ENCODE measurements around the gene SF3B2.
"Not testable (repeated sequence)": the region's sequence is repeated elsewhere in the genome, so short reads cannot be mapped to it uniquely, and the experiment has no call there.

The SF3B2 gene, protein sequence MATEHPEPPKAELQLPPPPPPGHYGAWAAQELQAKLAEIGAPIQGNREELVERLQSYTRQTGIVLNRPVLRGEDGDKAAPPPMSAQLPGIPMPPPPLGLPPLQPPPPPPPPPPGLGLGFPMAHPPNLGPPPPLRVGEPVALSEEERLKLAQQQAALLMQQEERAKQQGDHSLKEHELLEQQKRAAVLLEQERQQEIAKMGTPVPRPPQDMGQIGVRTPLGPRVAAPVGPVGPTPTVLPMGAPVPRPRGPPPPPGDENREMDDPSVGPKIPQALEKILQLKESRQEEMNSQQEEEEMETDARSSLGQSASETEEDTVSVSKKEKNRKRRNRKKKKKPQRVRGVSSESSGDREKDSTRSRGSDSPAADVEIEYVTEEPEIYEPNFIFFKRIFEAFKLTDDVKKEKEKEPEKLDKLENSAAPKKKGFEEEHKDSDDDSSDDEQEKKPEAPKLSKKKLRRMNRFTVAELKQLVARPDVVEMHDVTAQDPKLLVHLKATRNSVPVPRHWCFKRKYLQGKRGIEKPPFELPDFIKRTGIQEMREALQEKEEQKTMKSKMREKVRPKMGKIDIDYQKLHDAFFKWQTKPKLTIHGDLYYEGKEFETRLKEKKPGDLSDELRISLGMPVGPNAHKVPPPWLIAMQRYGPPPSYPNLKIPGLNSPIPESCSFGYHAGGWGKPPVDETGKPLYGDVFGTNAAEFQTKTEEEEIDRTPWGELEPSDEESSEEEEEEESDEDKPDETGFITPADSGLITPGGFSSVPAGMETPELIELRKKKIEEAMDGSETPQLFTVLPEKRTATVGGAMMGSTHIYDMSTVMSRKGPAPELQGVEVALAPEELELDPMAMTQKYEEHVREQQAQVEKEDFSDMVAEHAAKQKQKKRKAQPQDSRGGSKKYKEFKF

GRCh38 chr11:66051766-66052663 is at the start of gene SF3B2:
Gene SF3B2 (plus strand): TSS chr11:66052364. CDS start chr11:66052385, 21 bp downstream.
- peak; percentile 97 for DNase-seq

DNA sequence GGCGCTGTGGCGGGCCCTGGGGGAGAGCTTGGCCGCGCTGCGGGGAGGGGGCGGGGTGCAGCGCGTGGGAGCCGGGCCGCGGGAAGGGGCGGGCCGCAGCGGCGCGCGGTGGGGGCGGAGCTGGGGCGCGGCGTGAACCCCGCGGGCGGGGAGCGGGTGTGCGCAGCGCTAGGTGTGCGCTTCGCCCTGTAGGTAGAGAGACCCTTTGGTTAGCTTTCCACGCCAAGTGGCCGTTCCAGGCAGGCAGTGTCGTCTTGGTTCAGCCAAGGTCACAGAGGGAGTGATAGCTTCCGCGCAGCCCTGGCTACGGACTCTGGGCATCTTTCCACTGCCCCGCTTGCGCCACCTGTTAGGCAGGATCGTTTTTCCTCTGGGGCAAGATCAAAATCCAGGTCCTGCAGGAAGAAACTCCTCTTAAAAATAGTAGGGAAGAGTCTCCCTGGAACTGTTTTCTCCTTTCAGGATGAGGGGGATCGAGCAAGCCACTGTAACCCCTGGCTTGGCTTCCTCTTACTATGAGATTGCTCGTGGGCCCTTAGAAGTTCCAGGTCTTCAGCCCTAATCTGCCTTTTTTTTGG is 49.4 kb upstream of the SF3B2 start:
- no peak for DNase-seq

DNA sequence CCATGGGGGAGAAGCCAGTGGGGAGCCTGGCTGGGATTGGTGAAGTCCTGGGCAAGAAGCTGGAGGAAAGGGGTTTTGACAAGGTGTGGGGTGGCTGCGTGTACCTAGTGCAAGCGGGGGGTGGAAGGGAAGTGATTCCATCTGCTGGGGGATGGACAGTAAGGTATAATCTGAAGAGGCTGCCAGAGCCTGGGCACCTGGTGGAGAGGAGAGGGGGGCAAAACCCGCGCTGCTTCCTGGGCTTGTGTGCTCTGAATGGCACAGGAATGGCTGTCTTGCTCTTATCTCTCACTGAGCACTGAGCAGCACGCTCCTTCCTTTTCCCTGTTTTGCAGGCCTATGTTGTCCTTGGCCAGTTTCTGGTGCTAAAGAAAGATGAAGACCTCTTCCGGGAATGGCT is 48.9 kb upstream of the SF3B2 start:
- no peak for DNase-seq

GRCh38 chr11:66004186-66004585 is 48.0 kb upstream of the SF3B2 start:
- DNase-seq = no peak

DNA sequence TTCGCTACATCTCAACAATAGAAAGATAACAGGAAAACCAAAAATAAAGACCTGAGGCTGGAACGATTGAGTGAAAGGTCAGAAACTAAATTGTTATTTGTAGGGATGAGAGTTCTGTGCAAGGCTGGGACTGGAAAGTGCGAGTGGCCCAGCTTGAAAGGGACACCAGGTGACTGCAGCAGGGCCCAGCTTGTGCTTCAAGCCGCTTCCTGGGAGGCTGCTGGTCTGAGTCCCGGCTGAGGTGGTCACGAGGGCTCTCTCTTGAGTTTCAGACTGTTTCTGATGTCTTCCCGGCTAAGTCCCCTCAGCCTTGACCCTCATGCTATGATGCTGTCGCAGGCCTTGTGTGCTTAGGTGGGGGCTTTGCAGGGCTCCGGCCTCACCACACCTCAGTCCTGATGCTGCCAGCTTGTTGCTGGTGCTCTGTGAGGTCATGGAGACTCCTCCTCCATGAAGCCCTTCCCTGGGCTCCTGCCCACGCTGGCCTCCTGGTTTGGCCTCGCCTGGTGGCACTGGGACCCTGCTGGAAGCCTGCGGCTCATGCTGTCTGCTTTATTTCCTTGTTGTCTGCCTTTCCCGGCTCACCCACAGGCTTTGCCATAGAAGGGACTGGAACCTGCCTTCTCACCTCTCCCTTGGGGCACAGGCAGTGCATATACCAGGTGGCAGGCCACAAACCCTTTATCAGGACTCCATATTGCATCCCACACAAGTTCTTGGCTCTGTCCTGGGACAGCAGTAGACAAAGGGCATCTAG is 45.9 kb upstream of the SF3B2 start:
- DNase-seq = no peak

GRCh38 chr11:66006891-66007176 is 45.3 kb upstream of the SF3B2 start:
- DNase-seq = no peak

DNA sequence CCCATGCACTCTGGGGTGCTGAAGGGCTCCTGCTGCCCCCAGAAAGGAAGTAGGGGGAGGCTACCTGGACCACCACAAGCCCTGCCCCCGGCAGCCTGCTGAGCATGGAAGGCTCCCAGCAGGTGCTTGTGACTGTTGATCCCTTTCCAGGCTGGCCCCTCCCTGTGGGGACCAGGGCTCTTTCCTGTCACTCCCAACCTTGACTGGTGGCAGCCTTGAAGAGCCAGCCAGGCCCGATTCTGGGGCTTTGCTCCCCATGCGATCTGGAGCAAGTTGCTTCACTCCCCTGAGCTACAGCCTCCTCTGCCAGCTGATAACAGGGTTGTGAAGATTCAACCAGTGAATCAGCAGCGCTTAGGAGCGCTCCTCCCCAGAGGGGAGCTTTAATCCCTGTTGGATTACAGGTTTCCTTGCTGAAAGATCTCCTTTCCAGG is 44.9 kb upstream of the SF3B2 start:
- no peak for DNase-seq

GRCh38 chr11:66008095-66008467 is 44.1 kb upstream of the SF3B2 start:
- no peak for DNase-seq

DNA sequence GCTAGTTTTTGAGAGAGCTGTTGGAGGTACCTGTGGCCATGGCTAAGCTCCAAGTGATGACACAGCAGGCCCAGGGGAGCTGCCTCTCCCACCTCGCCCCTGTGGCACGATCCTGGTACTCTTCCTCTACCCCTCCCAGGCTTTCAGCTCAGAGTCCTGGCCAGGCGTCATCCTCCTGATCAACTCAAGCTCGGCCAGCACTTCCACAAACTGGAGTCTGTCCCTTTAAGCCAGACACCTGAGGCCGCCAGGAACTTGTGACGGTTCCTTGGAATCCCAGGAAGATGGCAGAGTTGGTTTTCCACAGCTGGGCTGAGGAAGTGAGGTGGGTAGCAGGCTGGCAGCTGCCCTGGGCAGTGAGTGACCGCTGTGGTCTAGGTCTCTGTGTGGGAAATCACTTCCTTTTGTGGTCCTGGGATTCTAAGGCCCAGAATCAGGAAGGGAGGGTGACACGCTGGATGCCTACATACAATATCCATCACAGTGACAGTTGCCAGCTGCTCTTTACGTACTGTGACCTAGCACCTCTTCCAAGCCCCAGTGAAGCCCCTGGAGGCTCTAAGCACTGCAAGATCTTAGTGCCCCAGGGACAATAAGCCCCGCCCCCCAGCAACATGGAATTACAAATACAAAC is 43.6 kb upstream of the SF3B2 start:
- DNase-seq = no peak

DNA sequence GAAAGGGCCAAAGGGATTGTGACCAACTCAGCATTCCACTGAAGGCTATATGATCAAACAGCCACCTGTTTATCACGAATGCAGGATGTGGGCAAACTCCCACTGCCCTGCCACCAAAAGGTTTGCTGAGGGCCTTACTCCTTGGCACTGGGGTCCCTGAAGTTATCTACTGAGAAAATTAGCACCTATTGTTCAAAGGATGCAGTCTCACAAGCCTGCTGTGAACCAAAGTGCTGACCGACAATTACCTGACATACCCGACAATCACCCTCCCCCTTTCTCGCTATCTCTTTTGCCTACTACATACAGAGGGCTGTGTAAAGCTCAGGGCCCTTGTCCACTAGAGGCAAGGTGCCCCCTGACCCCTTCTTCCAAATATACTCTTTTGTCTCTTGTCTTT is 42.1 kb upstream of the SF3B2 start:
- DNase-seq = not testable (repeated sequence)

DNA sequence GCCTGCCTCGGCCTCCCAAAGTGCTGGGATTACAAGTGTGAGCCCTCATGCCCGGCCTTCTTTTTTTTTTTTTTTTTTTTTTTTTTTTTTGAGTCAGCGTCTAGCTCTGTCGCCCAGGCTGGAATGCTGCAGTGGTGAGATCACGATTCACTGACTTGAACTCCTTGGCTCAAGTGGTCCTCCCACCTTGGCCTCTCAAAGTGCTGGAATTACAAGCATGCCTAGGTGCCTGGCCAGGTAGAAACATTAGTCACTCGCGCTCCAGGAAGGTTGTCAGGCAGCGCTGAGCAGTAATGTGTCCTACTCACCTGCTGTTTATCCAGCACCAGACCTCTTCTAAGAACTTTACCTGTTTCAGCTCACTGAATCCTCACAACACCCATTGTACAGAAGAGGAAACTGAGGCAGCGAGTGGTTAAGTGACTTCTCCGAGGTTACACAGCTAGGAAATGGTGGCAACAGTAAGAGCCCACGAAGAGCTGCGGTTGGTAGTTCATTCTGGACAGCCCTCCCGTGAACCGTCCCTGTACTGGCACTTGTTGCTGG is 40.9 kb upstream of the SF3B2 start:
- DNase-seq = no peak

GRCh38 chr11:66011785-66012303 is 40.3 kb upstream of the SF3B2 start, which contains the start of gene CST6:
Gene CST6 (plus strand): TSS chr11:66012008. CDS start chr11:66012045, 37 bp downstream.
- DNase-seq = no peak

DNA sequence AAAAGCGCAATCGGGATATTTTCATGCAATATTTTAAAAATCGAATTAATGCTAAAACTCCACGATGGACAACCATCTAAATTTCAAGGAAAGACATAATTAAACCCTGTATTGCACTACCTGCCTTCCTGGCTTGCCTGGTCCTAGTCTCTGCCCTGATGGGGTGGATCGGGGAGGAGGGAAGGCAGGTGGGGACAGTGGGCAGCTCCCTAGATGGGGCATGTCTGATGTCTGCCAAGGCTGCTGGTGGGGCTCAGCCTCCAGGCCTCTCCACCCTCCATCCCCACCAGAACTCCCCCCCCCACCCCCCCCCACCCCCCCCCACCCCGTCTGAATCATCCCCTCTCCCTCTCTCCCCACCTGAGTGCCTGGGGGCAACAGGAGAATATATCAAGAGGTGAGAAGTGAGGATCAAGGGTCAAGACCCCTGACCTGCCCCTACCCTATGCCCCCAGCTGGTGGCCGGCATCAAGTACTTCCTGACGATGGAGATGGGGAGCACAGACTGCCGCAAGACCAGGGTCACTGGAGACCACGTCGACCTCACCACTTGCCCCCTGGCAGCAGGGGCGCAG is 39.7 kb upstream of the SF3B2 start:
- DNase-seq = no peak

- peak in 1 of 2 donors; percentile 42 for DNase-seq
Measured at GRCh38 chr11:66012946-66013761, 39.0 kb upstream of the SF3B2 start.

DNA sequence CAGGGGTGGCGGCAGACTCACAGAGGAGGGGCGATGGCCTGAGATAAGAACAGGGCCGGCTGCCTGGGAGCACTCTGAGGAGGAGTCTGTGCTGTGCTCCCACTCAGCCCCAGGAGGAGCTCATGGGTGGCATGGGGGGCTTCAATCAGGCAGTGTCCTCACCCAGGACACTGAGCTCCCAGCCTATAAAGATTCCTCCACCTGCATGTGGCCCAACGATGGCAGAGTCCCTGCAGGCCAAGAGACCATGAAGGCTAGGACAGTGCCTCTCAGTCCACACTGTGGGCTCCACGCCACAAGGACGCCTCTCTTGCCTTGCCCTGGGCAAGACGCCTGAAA is 38.4 kb upstream of the SF3B2 start:
- DNase-seq = no peak

DNA sequence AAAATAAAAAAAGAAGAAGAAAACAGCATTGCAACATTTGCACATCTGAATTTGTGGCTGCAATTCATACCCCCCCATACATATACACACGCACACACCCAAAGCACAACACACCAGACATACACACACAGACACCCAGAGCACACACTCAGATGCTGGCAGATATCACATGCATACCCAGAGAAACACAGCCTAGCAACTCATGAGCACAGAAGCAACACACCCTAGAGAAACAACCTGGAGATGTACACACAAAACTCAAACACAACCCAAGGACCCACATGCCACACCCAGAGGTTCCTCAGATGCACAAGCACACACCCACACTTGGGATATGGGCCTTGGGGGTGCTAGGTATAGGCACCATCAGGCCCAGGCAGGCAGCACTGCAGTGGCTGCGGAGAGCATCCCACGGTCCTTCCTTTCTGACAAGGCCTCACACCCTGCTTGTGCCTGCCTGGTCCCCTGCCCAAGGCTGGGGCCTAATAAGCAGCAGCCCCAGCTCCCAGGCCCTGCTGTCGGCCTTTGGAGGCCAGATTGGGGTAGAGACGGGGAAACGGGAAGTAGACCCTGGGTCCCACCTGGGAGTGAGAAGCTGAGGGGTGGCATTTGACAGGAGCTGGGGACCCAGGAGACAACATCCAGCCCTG is 37.2 kb upstream of the SF3B2 start:
- no peak for DNase-seq

GRCh38 chr11:66015454-66015881 is 36.7 kb upstream of the SF3B2 start:
- DNase-seq = no peak

DNA sequence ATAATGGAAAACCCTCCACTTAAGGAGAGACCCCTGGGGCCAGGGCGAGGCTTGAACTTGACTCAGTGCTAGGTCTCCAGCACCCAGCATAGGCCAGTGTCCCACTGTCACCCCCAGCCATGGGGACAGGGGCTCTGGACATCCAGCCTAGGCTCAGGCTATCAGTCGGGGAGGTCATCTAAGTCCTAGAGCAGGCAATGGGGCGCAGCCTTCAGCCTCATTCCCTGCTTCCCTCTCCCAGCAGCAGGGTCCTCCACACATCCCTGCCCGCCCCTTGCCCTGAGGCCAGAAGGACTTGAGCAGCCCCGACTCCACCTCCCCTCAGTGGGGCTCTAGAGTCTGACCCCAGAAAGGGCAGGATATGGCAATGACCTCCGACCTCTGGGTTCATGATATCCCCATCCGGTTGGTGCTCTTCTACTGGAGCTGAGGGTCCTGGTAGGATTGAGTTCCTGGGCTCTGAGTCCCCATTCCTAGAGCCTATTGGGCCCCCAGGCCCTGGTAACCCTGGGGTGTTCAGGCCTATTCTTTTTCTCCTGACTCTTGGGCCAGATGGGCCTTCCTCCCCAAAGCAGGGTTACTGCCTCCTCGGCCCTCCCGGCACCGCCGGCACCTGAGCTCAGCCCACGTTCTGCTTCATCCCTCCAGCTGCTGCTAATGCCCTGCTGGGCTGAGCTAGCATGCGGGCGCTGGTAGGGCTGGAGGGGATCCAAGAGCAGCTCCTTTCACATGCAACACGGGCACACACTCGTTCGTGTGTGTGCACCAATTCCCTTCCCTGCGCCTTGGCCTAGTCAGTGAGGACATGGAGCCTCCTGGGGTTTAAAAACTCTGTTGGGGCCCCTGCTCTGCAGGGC is 36.0 kb upstream of the SF3B2 start:
- no peak for DNase-seq
